ENCODE measurements around the gene AKTIP.
"Not testable (repeated sequence)": the region's sequence is repeated elsewhere in the genome, so short reads cannot be mapped to it uniquely, and the experiment has no call there.

Gene AKTIP

GRCh38 chr16:53502331-53503269 lies at the start of gene AKTIP:
AKTIP (minus strand) TSS chr16:53503209; CDS start chr16:53500259, 2,950 bp downstream.
- DNase-seq (ENCODE audit: low spot score): peak; percentile 21

GRCh38 chr16:53549970-53550690 lies 47.1 kb upstream of the AKTIP start:
- DNase-seq (ENCODE audit: low spot score): peak; percentile 65

- DNase-seq (ENCODE audit: low spot score): no peak
These were observed 44.0 kb upstream of the AKTIP start for GRCh38 chr16:53546988-53547391.

- DNase-seq (ENCODE audit: low spot score): peak; percentile 43
These were observed 42.4 kb upstream of the AKTIP start for GRCh38 chr16:53545433-53545832.

- DNase-seq (ENCODE audit: low spot score): no peak
These were observed 39.3 kb upstream of the AKTIP start for GRCh38 chr16:53542283-53542682.

- no peak for DNase-seq (ENCODE audit: low spot score)
These were observed 38.3 kb upstream of the AKTIP start for GRCh38 chr16:53541326-53541725.

- not testable (repeated sequence) for DNase-seq (ENCODE audit: low spot score)
These were observed 37.0 kb upstream of the AKTIP start for GRCh38 chr16:53539759-53540718.

- not testable (repeated sequence) for DNase-seq (ENCODE audit: low spot score)
These were observed 36.3 kb upstream of the AKTIP start for GRCh38 chr16:53539346-53539745.

GRCh38 chr16:53537626-53538025 lies 34.6 kb upstream of the AKTIP start:
- DNase-seq (ENCODE audit: low spot score): no peak

- no peak for DNase-seq (ENCODE audit: low spot score)
These were observed 31.2 kb upstream of the AKTIP start for GRCh38 chr16:53534206-53534605.

- no peak for DNase-seq (ENCODE audit: low spot score)
These were observed 27.7 kb upstream of the AKTIP start for GRCh38 chr16:53530741-53531140.

- DNase-seq (ENCODE audit: low spot score): no peak
These were observed 27.0 kb upstream of the AKTIP start for GRCh38 chr16:53530046-53530445.

- DNase-seq (ENCODE audit: low spot score): no peak
These were observed 26.5 kb upstream of the AKTIP start for GRCh38 chr16:53529513-53529912.

GRCh38 chr16:53528797-53529196 lies 25.8 kb upstream of the AKTIP start:
- no peak for DNase-seq (ENCODE audit: low spot score)

GRCh38 chr16:53523971-53524548 lies 21.1 kb upstream of the AKTIP start:
- no peak for DNase-seq (ENCODE audit: low spot score)

GRCh38 chr16:53523126-53523804 lies 20.3 kb upstream of the AKTIP start:
- DNase-seq (ENCODE audit: low spot score): no peak

- DNase-seq (ENCODE audit: low spot score): no peak
These were observed 16.5 kb upstream of the AKTIP start for GRCh38 chr16:53519417-53520091.

- DNase-seq (ENCODE audit: low spot score): peak; percentile 77
These were observed 15.8 kb upstream of the AKTIP start for GRCh38 chr16:53518550-53519416.

- DNase-seq (ENCODE audit: low spot score): no peak
These were observed 14.8 kb upstream of the AKTIP start for GRCh38 chr16:53517851-53518250.

Data from CD4-positive, alpha-beta T cell treated with Interleukin-2 at 100 ng/mL for 4 hours (primary cell).